22Rv1 (cell line): ENCODE measurements around the gene MBNL2.

Source experiments
- CTCF ChIP-seq: fragments of 450-650 bp; IDR thresholded peaks from 2 replicates; pipeline ENCODE4 v1.5.1; 2017; ENCODE audit warnings: mild to moderate bottlenecking
- ZFX ChIP-seq: fragments of 450-650 bp; IDR thresholded peaks from 2 replicates; pipeline ENCODE4 v1.6.1; 2017; ENCODE audit warnings: antibody characterized with exemption, borderline replicate concordance

- TF ChIP-seq CTCF (no peak), ZFX (no peak)
Measured at GRCh38 chr13:97411984-97412383, 189.9 kb downstream of the MBNL2 start.
